Dedifferentiated amniotic fluid mesenchymal stem cell (primary cell): Measurements from ENCODE around the gene GNG2.
A peak's percentile ranks its signal among the peaks of the same experiment; 100 is the strongest.

Source experiments
- DNase-seq: peaks from one replicate; pipeline ENCODE4 v3.0.0-alpha.2; 2016; ENCODE audit errors: extremely low spot score

Gene GNG2

GRCh38 chr14:51996148-51996746 is 135.8 kb downstream of the GNG2 start:
- peak; percentile 61 for DNase-seq

GRCh38 chr14:51998348-51998747 is 137.9 kb downstream of the GNG2 start:
- DNase-seq = no peak

DNA sequence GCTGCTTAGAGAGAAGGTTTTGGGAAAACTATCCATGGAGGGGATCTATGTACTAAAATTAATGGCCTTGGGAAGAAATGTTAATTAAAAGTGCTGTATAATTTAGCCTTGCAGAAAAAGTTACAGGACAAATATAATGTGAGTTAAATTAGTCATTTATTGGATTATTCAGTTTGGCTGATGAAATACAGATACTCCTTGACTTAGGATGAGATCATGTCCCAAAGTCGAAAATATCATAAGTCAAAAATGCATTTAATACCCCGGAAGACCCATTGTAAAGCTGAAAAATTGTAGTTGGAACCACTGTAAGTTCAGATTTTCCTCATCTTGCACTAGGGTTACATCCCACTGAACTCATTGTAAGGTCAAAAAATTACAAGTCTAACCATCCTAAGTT is 138.7 kb downstream of the GNG2 start:
- peak; percentile 52 for DNase-seq

- DNase-seq = no peak
Observed at GRCh38 chr14:52000019-52000582, 139.7 kb downstream of the GNG2 start.

DNA sequence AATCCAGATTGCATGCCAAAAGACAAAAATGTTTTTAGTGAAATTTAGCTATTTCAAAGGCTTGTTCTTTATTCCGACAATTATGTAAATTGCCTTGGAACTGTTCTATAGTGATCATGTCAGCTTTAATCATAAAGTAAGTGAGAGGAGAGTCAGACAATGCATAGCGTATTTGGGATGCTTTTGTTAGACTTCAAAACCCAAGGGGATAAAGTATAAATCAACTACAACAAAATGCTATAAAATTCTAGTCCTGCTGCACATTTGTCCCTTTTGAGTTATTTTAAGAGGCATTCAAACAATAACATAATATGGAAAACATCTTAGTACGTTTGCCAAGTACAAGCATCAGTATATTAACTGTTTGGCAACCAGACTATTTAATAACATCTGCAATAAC is 140.3 kb downstream of the GNG2 start:
- DNase-seq = no peak

DNA sequence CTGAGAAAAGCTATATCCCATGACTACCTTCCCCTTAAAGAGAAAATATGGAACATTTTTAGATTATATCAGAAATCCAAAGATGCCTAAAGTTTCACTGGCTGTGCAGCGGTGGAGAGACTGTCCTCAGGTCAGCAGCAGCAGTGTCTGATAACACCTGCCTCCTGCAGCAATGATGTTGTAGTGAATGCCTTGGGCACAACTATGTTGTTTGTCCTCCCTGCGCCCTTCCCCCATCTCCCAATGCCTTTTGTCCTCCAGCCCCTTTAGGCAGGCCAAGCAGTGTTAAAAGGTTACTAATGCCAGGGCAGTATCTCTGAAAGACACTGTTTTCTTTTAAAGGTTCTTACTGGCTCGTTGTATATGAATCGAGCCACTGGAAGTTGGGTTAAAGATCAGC is 142.1 kb downstream of the GNG2 start:
- DNase-seq = no peak

- DNase-seq = no peak
Observed at GRCh38 chr14:52003324-52003723, 142.9 kb downstream of the GNG2 start.

- no peak for DNase-seq
Observed at GRCh38 chr14:52005625-52006024, 145.2 kb downstream of the GNG2 start.

DNA sequence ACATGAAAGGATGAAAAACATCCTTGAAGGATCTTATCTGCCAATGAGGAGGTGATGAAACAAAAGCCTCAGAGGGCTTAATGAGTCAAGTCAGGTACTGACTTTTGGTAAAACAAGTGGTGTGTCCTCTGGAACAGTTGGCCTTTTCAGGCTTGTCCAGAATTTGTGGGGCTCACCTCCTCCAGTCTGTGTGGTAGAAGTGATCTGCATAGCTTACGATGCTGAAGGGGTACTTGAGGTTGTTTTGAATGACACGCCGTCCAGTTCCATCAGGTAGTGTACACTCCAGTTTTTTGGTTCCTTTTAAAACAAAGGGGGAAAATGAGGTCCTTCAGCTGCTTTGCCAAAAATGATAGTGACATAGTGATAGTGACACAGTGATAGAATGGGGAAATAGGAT is 145.9 kb downstream of the GNG2 start:
- no peak for DNase-seq

DNA sequence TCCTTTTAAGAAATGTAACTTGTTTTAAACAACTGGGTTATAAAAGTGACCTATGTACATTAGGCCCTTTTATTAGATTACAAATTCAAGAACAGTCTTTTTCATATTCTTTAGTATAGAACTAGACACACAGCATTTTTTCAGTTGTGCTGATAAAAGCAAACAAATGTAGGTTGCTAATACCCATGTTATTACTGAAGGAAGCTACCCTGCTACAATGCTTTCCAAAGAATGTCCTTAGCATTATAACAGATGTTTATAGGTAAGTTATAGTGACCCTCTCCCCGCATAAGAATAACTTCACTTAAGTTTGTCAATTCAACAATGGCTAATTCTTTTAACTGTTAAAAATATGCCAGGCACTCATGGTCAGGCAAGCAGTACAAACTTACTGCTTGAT is 146.8 kb downstream of the GNG2 start:
- DNase-seq = no peak

DNA sequence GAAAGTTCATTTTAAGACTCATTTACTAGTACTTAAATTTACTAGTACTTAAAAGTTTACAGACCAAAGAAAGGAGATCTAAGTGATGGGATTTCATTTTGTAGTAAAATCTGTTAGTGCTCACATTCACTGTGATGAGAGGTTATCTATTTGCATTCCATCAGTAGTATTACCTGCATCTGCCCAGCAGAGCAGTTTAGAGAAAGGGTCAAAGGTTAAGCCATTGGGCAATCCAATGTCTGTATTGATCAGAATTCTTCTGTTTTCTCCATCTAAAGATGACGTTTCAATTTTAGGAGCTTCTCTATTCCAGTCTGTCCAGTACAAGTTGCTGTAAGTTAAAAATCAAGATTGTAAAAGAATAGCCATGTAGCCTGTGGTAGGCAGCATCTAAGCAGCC is 147.2 kb downstream of the GNG2 start:
- no peak for DNase-seq

DNA sequence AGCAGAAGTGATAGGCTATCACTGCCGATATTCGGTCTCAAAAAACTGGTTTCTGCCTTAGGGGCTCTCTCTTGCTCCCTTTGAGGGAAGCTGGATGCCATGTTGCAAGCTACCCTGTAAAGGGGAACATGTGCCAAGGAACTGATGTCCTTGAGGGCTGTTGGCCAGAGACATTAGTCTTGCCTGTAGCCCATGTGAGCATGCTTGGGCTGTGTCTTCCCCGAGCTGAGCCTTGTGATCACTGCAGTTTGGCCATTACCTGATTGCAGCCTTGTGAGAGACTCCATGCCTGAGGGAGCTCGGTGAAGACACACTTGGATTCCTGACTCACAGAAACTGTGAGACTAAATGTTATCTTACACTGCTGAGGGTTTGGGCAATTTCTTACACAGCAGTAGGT is 147.7 kb downstream of the GNG2 start:
- DNase-seq = no peak

GRCh38 chr14:52010173-52010693 is 149.8 kb downstream of the GNG2 start:
- no peak for DNase-seq

DNA sequence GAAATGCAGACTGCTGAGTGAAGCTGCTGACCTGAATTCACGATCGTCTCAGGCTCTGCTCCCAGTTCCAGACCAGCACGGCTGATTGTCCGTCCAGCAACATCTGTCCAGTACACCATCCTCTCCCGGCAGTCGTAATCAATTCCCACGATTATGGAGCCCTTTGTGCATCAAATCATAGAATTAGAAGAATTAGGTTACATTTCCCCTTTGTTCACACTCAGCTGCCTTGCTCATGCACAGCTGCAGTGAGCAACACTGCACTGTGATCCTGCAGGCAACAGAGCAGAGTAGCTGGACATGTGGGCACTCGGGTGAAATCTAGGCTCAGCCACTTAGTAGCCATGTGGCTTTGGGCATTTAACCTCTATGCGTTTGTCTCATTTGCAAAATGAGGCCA is 151.1 kb downstream of the GNG2 start:
- DNase-seq = no peak

DNA sequence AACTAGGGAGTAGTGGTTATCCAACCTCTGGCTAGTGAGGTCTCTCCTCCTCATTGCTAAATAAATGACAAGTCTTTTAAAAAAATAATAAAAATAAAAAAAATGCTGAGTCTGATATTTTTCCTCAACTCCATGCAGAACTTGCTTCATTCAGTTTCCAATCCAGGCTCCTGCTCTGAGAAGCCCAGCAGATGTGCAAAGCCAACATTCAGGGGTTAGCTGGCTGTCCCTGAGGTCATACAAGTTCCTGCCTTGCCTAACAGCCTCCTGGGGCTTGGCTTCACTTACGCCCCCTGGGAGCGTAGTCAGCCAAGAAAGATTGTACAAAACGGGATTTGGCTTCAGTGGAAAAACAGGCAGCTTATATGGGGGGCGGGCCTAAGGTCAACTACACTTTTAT is 152.2 kb downstream of the GNG2 start:
- no peak for DNase-seq

DNA sequence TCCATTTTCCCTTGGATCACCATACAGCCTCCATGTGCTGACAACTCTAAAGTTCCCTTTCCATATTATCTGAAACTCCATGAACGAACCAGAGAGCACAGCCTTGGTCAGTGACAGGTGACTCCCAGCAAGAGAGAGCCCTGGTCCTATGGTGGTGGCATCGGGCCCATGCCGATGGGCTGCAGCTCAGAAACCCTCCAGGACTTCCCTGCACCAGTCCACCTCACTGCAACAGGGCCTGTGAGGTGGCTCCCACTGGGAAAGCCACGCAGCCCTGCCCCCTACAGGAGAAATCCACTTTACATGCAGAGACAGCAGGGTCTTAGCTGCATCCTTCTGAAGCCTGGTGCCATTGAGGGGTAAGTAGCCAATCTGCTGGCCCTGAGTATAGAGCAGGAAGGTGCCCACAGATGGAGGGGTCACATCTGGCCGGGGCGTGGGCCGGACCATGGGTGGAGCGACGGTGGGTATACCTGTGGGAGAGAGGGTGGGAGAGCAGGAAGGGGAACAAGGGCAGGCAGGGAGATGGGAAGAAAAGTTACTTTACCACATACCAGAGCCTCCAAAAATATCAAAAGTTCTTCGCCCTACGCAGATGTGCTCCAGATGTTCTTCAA is 153.7 kb downstream of the GNG2 start:
- no peak for DNase-seq

GRCh38 chr14:52014601-52015267 is 154.3 kb downstream of the GNG2 start:
- no peak for DNase-seq

DNA sequence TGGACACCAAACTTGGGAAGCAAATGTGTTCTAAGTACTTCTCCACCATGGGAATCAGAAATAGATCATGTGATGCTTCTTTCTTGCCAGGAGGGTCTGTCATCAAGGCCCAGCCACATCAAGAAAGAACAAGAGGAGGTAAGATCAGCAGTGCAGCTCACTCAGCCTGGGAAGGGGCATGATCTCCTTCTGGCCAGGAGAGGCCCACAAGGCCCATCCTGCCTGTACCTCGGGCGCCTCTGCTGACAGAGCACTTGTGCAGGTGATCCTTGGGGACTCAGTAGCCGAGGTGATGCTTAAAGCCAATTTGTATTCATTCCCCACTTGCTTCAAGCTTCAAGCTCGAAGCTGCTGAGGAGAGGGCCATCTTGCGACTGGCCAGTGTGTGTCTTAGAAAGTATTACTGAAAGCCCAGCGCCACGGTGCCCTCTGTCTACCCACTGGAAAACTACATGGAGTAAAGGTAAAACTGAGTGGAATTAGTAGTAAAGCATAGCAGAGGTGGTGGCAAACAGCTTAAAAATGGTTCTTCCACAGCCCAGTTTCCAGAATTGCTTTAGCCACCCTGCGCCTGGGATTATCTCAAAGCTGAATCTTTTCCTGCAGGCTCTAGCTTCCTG is 155.1 kb downstream of the GNG2 start:
- no peak for DNase-seq

DNA sequence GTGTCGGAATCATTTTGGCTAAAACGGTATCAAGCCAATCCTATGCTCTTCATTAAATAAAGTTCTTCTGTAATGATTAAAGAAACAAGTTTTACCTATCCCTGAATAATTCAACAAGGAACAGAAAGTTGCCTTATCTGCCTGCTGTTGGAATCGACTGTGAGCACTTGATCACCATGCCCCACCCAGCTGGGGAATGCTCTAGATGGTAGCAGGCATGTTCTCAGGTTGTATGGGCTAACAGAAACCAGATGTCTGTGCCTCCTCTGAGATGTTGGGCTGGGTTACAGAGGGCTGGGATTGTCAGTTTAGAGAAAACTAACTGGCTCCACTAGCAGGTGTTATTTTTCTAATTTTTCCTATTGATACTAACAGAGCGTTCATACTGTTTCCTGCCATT is 157.8 kb downstream of the GNG2 start:
- DNase-seq = peak; percentile 75

- no peak for DNase-seq
Observed at GRCh38 chr14:52018970-52019369, 158.6 kb downstream of the GNG2 start.
